DND-41 (cell line): ENCODE measurements around the gene DLG2.
A peak's percentile ranks its signal among the peaks of the same experiment; 100 is the strongest.

Experiments used
- ATAC-seq: fragments of 200-7000 bp; cut with Tn5 transposase; 3 replicates; pipeline ENCODE4 v1.9.1; 2021; ENCODE audit warnings: low read depth; ENCODE audit not compliant: insufficient read depth
- DNase-seq: peaks from one replicate; pipeline ENCODE4 v3.0.0-alpha.2; 2020
- H2AFZ ChIP-seq: 2 replicates; pipeline ENCODE4 v1.6.0; 2012; ENCODE audit warnings: low read depth, low read length
- H3K27ac ChIP-seq: 2 replicates; pipeline ENCODE4 v1.5.1; 2012; ENCODE audit warnings: low read length, inconsistent platforms
- H3K27me3 ChIP-seq: fragments of 200-600 bp; sonication (generic); 2 replicates; pipeline ENCODE4 v1.6.0; 2012; ENCODE audit warnings: low read length, mild to moderate bottlenecking, inconsistent platforms; ENCODE audit not compliant: insufficient read depth, poor library complexity
- H3K36me3 ChIP-seq: 2 replicates; pipeline ENCODE4 v1.5.1; 2012; ENCODE audit warnings: low read length, inconsistent platforms; ENCODE audit not compliant: insufficient read depth
- H3K4me1 ChIP-seq: 2 replicates; pipeline ENCODE4 v1.5.1; 2012; ENCODE audit warnings: mild to moderate bottlenecking, low read length; ENCODE audit not compliant: insufficient read depth
- H3K4me2 ChIP-seq: 2 replicates; pipeline ENCODE4 v1.6.0; 2012; ENCODE audit warnings: mild to moderate bottlenecking, moderate library complexity, low read length, inconsistent platforms; ENCODE audit not compliant: insufficient read depth
- H3K4me3 ChIP-seq, 2 experiments: fragments of 200-600 bp in 1 of 2; shearing (Covaris generic) in 1 of 2; 2 replicates each; pipeline ENCODE4 v1.5.1; 2012 to 2016; ENCODE audit warnings: inconsistent platforms in 2 of 2, low read length in 2 of 2, mild to moderate bottlenecking in 2 of 2, low read depth in 1 of 2, moderate library complexity in 1 of 2
- H3K79me2 ChIP-seq: 2 replicates; pipeline ENCODE4 v1.6.0; 2012; ENCODE audit warnings: low read length, inconsistent platforms; ENCODE audit not compliant: insufficient read depth
- H3K9ac ChIP-seq: 2 replicates; pipeline ENCODE4 v1.6.0; 2012; ENCODE audit warnings: low read depth, mild to moderate bottlenecking, inconsistent platforms, low read length, moderate library complexity
- H3K9me3 ChIP-seq: 2 replicates; pipeline ENCODE4 v1.5.1; 2012; ENCODE audit warnings: low read length, moderate library complexity, mild to moderate bottlenecking, inconsistent platforms; ENCODE audit not compliant: insufficient read depth, severe bottlenecking
- H4K20me1 ChIP-seq: 2 replicates; pipeline ENCODE4 v1.6.0; 2012; ENCODE audit warnings: low read length; ENCODE audit not compliant: insufficient read depth
- CTCF ChIP-seq: IDR thresholded peaks from 2 replicates; pipeline ENCODE4 v1.5.1; 2012; ENCODE audit warnings: borderline replicate concordance, low read length, moderate library complexity, mild to moderate bottlenecking; ENCODE audit not compliant: poor library complexity, severe bottlenecking; ENCODE audit errors: extremely low read depth
- EZH2 ChIP-seq: IDR thresholded peaks from 3 replicates; pipeline ENCODE4 v1.6.1; 2012; ENCODE audit warnings: borderline replicate concordance, low read depth, mild to moderate bottlenecking, moderate library complexity, low read length, inconsistent platforms; ENCODE audit not compliant: severe bottlenecking

DLG2 gene

GRCh38 chr11:85664615-85665481 lies 37.7 kb upstream of the DLG2 start, which contains the start of gene CREBZF:
TSS of gene CREBZF (minus strand) at chr11:85665129. CDS start at chr11:85664875, 254 bp downstream.
- H3K27me3 ChIP-seq = no peaks in the 10 kb centered on the region
- peak within 1 kb of the TSS; percentile 82 for H2AFZ ChIP-seq
- ATAC-seq = peak; percentile 84
- H3K9me3 ChIP-seq = no peaks in the 10 kb centered on the region
- peaks cover 43% of the 10 kb centered on the region for H3K4me1 ChIP-seq
- peaks cover 43% of the 10 kb centered on the region for H4K20me1 ChIP-seq
- TF ChIP-seq EZH2 (no peak), CTCF (no peak)
- H3K4me3 ChIP-seq = peak within 1 kb of the TSS; percentile 75 to 82
- peaks cover 40% of the 10 kb centered on the region for H3K36me3 ChIP-seq
- H3K79me2 ChIP-seq = peaks cover 54% of the 10 kb centered on the region
- H3K4me2 ChIP-seq = peak within 1 kb of the TSS; percentile 93
- H3K9ac ChIP-seq = peak within 1 kb of the TSS; percentile 100
- peak; percentile 94 for DNase-seq
- H3K27ac ChIP-seq = peak within 1 kb of the TSS; percentile 99

GRCh38 chr11:85663753-85664614 lies 36.8 kb upstream of the DLG2 start:
- peak overlapping the region; percentile 82 for H2AFZ ChIP-seq

GRCh38 chr11:85663080-85663752 lies 36.1 kb upstream of the DLG2 start:
- ATAC-seq (no peak), DNase-seq (no peak)
- Histone ChIP-seq H3K27me3 (no peaks in the 10 kb centered on the region), H3K79me2 (peaks cover 70% of the 10 kb centered on the region), H3K36me3 (peaks cover 57% of the 10 kb centered on the region), H3K4me1 (peaks cover 57% of the 10 kb centered on the region), H4K20me1 (peaks cover 47% of the 10 kb centered on the region), H3K27ac (peak overlapping the region; percentile 99), H3K9me3 (no peaks in the 10 kb centered on the region), H2AFZ (no peak overlapping the region), H3K4me3 (peak overlapping the region; percentile 75 to 82), H3K9ac (peak overlapping the region; percentile 100), H3K4me2 (peak overlapping the region; percentile 93)
- TF ChIP-seq EZH2 (no peak), CTCF (no peak)

More at GRCh38 chr11:85663753-85664614, 36.8 kb upstream of the DLG2 start:
- Histone ChIP-seq H3K27me3 (no peaks in the 10 kb centered on the region), H3K4me2 (peak overlapping the region; percentile 93), H3K79me2 (peaks cover 62% of the 10 kb centered on the region), H3K9ac (peak overlapping the region; percentile 100), H4K20me1 (peaks cover 45% of the 10 kb centered on the region), H3K27ac (peak overlapping the region; percentile 99), H3K9me3 (no peaks in the 10 kb centered on the region), H3K36me3 (peaks cover 49% of the 10 kb centered on the region), H3K4me3 (peak overlapping the region; percentile 75 to 82), H3K4me1 (peaks cover 51% of the 10 kb centered on the region)
- ATAC-seq = peak; percentile 77
- TF ChIP-seq EZH2 = no peak
- TF ChIP-seq CTCF = peak; percentile 76
- peak; percentile 86 for DNase-seq
